K562 (cell line): ENCODE measurements around the gene TBC1D2. TPM values are rescaled to one million over a fixed set of nuclear protein-coding genes. Genes with fewer than 3 reads are reported as not detected.
A peak's percentile ranks its signal among the peaks of the same experiment; 100 is the strongest.

Source experiments
- BACH1 ChIP-seq: fragments of 200-800 bp; sonication (Bioruptor generic); IDR thresholded peaks from 2 replicates; pipeline ENCODE4 v1.6.1; 2016; ENCODE audit warnings: missing genetic modification characterization, missing compliant biosample characterization
- BCOR ChIP-seq: fragments of 450-650 bp; IDR thresholded peaks from 2 replicates; pipeline ENCODE4 v1.6.1; 2016
- CSDE1 ChIP-seq, 2 experiments: fragments of 450-650 bp; IDR thresholded peaks; 2 replicates each; pipeline ENCODE4 v1.6.1; 2016; ENCODE audit warnings: mild to moderate bottlenecking in 1 of 2
- DLX4 ChIP-seq: fragments of 250-450 bp; sonication (Bioruptor Pico); IDR thresholded peaks from 2 replicates; pipeline ENCODE4 v1.6.1; 2021; ENCODE audit warnings: mild to moderate bottlenecking
- GTF2E2 ChIP-seq: fragments of 200-800 bp; sonication (Bioruptor generic); IDR thresholded peaks from 2 replicates; pipeline ENCODE4 v1.6.1; 2016; ENCODE audit warnings: missing genetic modification characterization, missing compliant biosample characterization
- HDAC6 ChIP-seq: IDR thresholded peaks from 2 replicates; pipeline ENCODE4 v1.6.1; 2012; ENCODE audit warnings: low read depth, mild to moderate bottlenecking, control low read depth, inconsistent platforms, low read length, moderate library complexity
- PTBP1 ChIP-seq: fragments of 200-400 bp; formaldehyde crosslinking; IDR thresholded peaks from 2 replicates; pipeline ENCODE4 v1.6.1; 2017; ENCODE audit warnings: low read depth, low read length
- RBFOX2 ChIP-seq: fragments of 200-400 bp; formaldehyde crosslinking; IDR thresholded peaks from 2 replicates; pipeline ENCODE4 v1.6.1; 2017; ENCODE audit warnings: low read depth, mild to moderate bottlenecking, low read length, moderate library complexity
- ZFP36 ChIP-seq: fragments of 150-350 bp; IDR thresholded peaks from 2 replicates; pipeline ENCODE4 v1.6.1; 2018; ENCODE audit warnings: low read length, low read depth; ENCODE audit not compliant: partially characterized antibody
- ZNF318 ChIP-seq, 2 experiments: fragments of 450-650 bp; IDR thresholded peaks; 2 replicates each; pipeline ENCODE4 v1.6.1; 2016; ENCODE audit warnings: mild to moderate bottlenecking in 2 of 2, borderline replicate concordance in 1 of 2, low read depth in 1 of 2, moderate library complexity in 1 of 2
- ZNF408 ChIP-seq: fragments of 250-450 bp; sonication (Bioruptor Pico); IDR thresholded peaks from 2 replicates; pipeline ENCODE4 v1.4.0; 2020; ENCODE audit warnings: low read depth, mild to moderate bottlenecking, moderate library complexity
- polyA plus RNA-seq, 8 experiments: library from polyadenylated mRNA; depleted of rRNA in 4 of 8; stranded (reverse) in 5 of 8; unstranded in 3 of 8; fragments of >200 nt; fragmentation: Nextera tagmentation in 2 of 8; fragmentation: Illumina TruSeq in 1 of 8; extraction: Ambion mirVana in 2 of 8; extraction: Trizol in 1 of 8; gene quantifications; 2 replicates each; pipeline versions ENCODE4 v1.2.1 to v1.2.3, GENCODE V29; 2011 to 2014; ENCODE audit warnings: inconsistent platforms in 1 of 8, missing spikeins in 1 of 8
- total RNA-seq, 7 experiments: library from RNA; depleted of rRNA in 6 of 7; stranded (reverse); fragments of >200 nt in 6 of 7; fragmentation: Illumina TruSeq in 2 of 7; extraction: Trizol in 2 of 7; gene quantifications; 2 replicates each; pipeline versions ENCODE4 v1.2.1 to v1.2.3, GENCODE V29; 2011 to 2021; ENCODE audit warnings: low replicate concordance in 1 of 7

TBC1D2 gene
- total and polyA plus RNA-seq, 9 of the 15 experiments (the other 6 are each of a cell fraction or from before 2014, with no cell fraction given): 0.10 to 7.0 (median 2.5) TPM

GRCh38 chr9:98199388-98200033 lies 55.9 kb downstream of the TBC1D2 start (continued):
- TF ChIP-seq HDAC6 (no peak), GTF2E2 (no peak), ZFP36 (peak; percentile 97), RBFOX2 (no peak), BACH1 (tag) (no peak), DLX4 (CRISPR knock-in tag) (no peak), ZNF318 (IDR thresholded peaks at IDR 0.05; ENCODE audit: borderline replicate concordance in 1 of 2, low read depth in 1 of 2) (no peak), PTBP1 (0 out of 2 replicates have a peak, but pooled peaks have one; percentile 45), CSDE1 (IDR thresholded peaks at IDR 0.05) (no peak), ZNF408 (CRISPR knock-in tag) (no peak), BCOR (0 out of 2 replicates have a peak, but pooled peaks have one; percentile 50)
